Transverse colon (tissue), 4 donors: Measurements from ENCODE around the gene MRPL23. TPM values are rescaled to one million over a fixed set of nuclear protein-coding genes. Genes with fewer than 3 reads are reported as not detected.

Experiments
- DNase-seq: peaks from one replicate; pipeline ENCODE4 v3.0.0-alpha.2; 2019
- H3K27ac ChIP-seq, 4 donors: fragments of 200-600 bp; sonication (generic); 2 replicates each; pipeline ENCODE4 v1.5.1; 2016 to 2018; ENCODE audit warnings: inconsistent platforms in 4 of 4
- H3K27me3 ChIP-seq: fragments of 200-600 bp; sonication (generic); 2 replicates; pipeline ENCODE4 v1.5.1; 2017; ENCODE audit warnings: inconsistent platforms
- H3K36me3 ChIP-seq, 4 donors: fragments of 200-600 bp; sonication (generic); 2 replicates each; pipeline ENCODE4 v1.5.1; 2017 to 2019; ENCODE audit warnings: inconsistent platforms in 4 of 4
- H3K4me1 ChIP-seq, 4 donors: fragments of 200-600 bp; sonication (generic); 2 replicates each; pipeline ENCODE4 v1.5.1; 2017 to 2020; ENCODE audit warnings: inconsistent platforms in 4 of 4
- H3K4me3 ChIP-seq, 4 donors: fragments of 200-600 bp; sonication (generic); 1 replicate in 1 of 4; 2 replicates in 3 of 4; pipeline versions ENCODE4 v1.5.1 to v1.6.1; 2017 to 2019; ENCODE audit warnings: inconsistent platforms in 4 of 4
- H3K9me3 ChIP-seq, 2 donors: fragments of 200-600 bp; sonication (generic); 2 replicates each; pipeline ENCODE4 v1.5.1; 2017 to 2019; ENCODE audit warnings: inconsistent platforms in 2 of 2
- EP300 ChIP-seq: sonication (generic); formaldehyde crosslinking; IDR thresholded peaks from one replicate; pipeline ENCODE4 v1.6.1; 2017; ENCODE audit warnings: antibody characterized with exemption, low read depth
- POLR2A ChIP-seq: fragments of 450-650 bp; IDR thresholded peaks from one replicate; pipeline ENCODE4 v1.6.1; 2016; ENCODE audit warnings: antibody characterized with exemption, mild to moderate bottlenecking, moderate library complexity
- POLR2AphosphoS5 ChIP-seq, 3 donors: sonication (generic); formaldehyde crosslinking; IDR thresholded peaks; one replicate each; pipeline ENCODE4 v1.6.1; 2016; ENCODE audit warnings: antibody characterized with exemption in 3 of 3
- WGBS, 2 donors: methylation state at CpG; one replicate each; pipeline ENCODE4 v1.1.5; 2018; ENCODE audit warnings: low coverage in 1 of 2; 5-methylcytosine and 5-hydroxymethylcytosine counted together
- in situ Hi-C, 4 donors: fragments of 200-750 bp; cut with MboI; loops; one replicate each; pipeline versions ENCODE4 v1.15.0 to v1.15.1; 2017; ENCODE audit warnings: low sequenced_read_pairs in 3 of 4, low pct_ligation_motif_present in 1 of 4, low pct_unique_long_range_greater_than_20kb in 1 of 4
- intact Hi-C: fragments of 100-400 bp; cut with DNase I; formaldehyde crosslinking; loops from one replicate; pipeline ENCODE4 v1.15.1; 2023; ENCODE audit warnings: low total_unique reads
- total RNA-seq, 4 donors: library from RNA; depleted of rRNA; stranded (reverse); fragments of >200 nt; gene quantifications; one replicate each; pipeline ENCODE4 v1.1.0, GENCODE V29; 2016
- TF ChIP-seq, protein P1 (sequence below), 5 experiments: fragments of 200-600 bp in 3 of 5; fragments of 450-650 bp in 2 of 5; sonication (generic) in 3 of 5; IDR thresholded peaks; 1 replicate in 2 of 5; 2 replicates in 3 of 5; pipeline ENCODE4 v1.5.1; 2016 to 2017; ENCODE audit warnings: antibody characterized with exemption in 5 of 5, inconsistent platforms in 3 of 5, mild to moderate bottlenecking in 2 of 5, moderate library complexity in 1 of 5

MRPL23 gene
- total RNA-seq, 4 donors from 2014 or later = 91.7 to 187 (median 127) TPM

DNA sequence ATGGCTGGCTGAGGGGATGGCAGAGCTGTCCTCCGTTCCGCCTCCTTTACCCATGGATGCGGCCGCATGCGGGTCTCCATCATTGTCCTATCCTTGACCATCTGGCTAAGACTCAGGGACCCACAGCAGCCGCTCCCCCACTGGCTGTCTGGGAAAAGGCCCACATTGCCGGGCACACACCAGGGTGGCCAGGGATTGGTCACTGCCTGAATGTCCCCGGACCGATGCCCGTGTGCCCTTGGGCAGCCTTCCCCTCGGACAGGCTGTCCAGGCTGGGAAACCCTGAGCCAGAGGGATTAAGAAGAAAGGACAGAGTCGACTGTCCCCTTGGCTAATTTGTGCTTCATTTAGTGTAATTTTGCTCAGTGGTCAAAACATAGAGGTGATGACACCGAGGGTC is 28.1 kb downstream of the MRPL23 start:
- no peak for DNase-seq
- TF ChIP-seq, protein P1, sequence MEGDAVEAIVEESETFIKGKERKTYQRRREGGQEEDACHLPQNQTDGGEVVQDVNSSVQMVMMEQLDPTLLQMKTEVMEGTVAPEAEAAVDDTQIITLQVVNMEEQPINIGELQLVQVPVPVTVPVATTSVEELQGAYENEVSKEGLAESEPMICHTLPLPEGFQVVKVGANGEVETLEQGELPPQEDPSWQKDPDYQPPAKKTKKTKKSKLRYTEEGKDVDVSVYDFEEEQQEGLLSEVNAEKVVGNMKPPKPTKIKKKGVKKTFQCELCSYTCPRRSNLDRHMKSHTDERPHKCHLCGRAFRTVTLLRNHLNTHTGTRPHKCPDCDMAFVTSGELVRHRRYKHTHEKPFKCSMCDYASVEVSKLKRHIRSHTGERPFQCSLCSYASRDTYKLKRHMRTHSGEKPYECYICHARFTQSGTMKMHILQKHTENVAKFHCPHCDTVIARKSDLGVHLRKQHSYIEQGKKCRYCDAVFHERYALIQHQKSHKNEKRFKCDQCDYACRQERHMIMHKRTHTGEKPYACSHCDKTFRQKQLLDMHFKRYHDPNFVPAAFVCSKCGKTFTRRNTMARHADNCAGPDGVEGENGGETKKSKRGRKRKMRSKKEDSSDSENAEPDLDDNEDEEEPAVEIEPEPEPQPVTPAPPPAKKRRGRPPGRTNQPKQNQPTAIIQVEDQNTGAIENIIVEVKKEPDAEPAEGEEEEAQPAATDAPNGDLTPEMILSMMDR (IDR thresholded peaks at IDR 0.05) = no peak
- no peak for TF ChIP-seq POLR2AphosphoS5 (IDR thresholded peaks at IDR 0.05)
- no peak for TF ChIP-seq EP300
- TF ChIP-seq POLR2A = no peak
- H3K27ac ChIP-seq = no peak overlapping the region
- in situ Hi-C loops (no loop called here), intact Hi-C loops (no loop called here)
- WGBS, 2 donors = no CpG with 5 or more reads among the region's 13 CpGs
- no peaks in the 10 kb centered on the region for H3K27me3 ChIP-seq
- no peaks in the 10 kb centered on the region for H3K36me3 ChIP-seq
- H3K4me3 ChIP-seq = no peak overlapping the region
- H3K9me3 ChIP-seq = no peaks in the 10 kb centered on the region
- H3K4me1 ChIP-seq = no peaks in the 10 kb centered on the region

DNA sequence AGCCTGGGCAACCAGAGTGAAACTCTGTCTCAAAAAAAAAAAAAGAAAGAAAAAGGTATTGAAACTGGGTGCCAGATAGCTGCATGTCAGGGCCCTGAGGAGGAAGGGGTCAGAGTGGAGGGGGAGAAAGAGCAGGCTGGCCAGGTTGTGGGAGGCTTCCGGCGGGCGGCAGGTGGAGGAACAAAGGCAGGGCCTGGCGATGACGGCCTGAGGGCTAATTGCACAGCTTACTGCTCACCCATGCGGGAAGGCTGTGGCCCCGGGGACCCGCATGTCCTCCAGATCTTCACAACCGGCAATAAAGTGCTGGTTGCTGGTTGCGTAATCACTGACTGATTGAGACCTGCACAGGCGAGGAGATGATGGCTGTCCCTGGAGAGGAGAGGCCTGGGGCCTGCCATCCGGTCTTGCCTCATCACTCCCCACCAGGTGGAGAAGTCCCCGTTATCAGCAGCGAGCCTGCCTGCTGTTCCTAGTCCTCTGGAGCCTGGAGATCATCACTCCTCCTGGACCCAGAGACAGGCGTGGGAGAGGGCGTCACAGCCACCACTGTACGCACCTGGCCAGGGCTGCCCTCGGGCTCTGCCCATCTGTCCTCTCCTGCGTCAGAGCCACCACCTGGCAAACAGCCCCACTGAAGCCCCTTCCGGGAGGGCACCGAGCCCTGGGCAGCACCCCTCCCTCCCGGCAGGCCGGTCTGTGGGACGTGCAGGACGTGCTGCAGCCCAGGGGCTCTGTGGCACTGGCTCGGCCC is 31.8 kb downstream of the MRPL23 start:
- Histone ChIP-seq H3K36me3 (no peaks in the 10 kb centered on the region), H3K27me3 (no peaks in the 10 kb centered on the region), H3K4me3 (no peak overlapping the region), H3K27ac (no peak overlapping the region), H3K9me3 (no peaks in the 10 kb centered on the region), H3K4me1 (no peaks in the 10 kb centered on the region)
- in situ Hi-C loops = no loop called here
- no peak for DNase-seq
- intact Hi-C loops = no loop called here
- TF ChIP-seq, protein P1 (IDR thresholded peaks at IDR 0.05) = no peak
- TF ChIP-seq POLR2A (no peak), EP300 (no peak), POLR2AphosphoS5 (IDR thresholded peaks at IDR 0.05) (no peak)
- no CpG with 5 or more reads among the region's 26 CpGs for WGBS, 2 donors

DNA sequence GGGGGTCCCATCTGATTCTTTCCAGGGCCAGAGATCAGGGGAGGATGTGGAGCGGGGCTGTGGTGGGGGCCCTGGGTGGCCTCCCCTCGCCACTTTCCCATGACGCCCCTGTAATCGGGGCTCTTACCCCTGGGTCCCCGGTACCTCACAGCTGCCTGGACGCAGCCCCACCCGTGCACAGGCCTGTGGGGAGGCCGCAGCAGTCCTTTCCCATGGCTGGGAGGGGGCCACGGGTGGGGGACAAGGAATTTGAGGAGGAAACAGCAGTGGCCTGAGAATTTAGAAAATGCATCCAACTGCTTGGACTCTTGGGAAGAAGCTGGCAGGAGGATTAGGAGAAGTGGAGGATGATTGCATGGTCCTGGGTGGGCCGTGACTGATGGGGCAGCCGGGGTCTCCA is 32.5 kb downstream of the MRPL23 start:
- 59% methylated on average over 5 of the region's 11 CpGs; no CpG with 5 or more reads in 1 of the 2 donors for WGBS, 2 donors

GRCh38 chr11:1982873-1983600 is 35.9 kb downstream of the MRPL23 start:
- no peaks in the 10 kb centered on the region for H3K36me3 ChIP-seq
- H3K27ac ChIP-seq = no peak overlapping the region
- in situ Hi-C loops (no loop called here), intact Hi-C loops (no loop called here)
- no CpG with 5 or more reads among the region's 26 CpGs for WGBS, 2 donors
- H3K9me3 ChIP-seq = no peaks in the 10 kb centered on the region
- DNase-seq = no peak
- H3K4me1 ChIP-seq = no peaks in the 10 kb centered on the region
- H3K4me3 ChIP-seq = no peak overlapping the region
- TF ChIP-seq POLR2AphosphoS5 (IDR thresholded peaks at IDR 0.05) = no peak
- TF ChIP-seq POLR2A = no peak
- TF ChIP-seq, protein P1 (IDR thresholded peaks at IDR 0.05) = no peak
- TF ChIP-seq EP300 = no peak
- no peaks in the 10 kb centered on the region for H3K27me3 ChIP-seq

More for the DNA sequence above, 32.5 kb downstream of the MRPL23 start:
- intact Hi-C loops = no loop called here
- DNase-seq = no peak
- Histone ChIP-seq H3K4me1 (no peaks in the 10 kb centered on the region), H3K27me3 (no peaks in the 10 kb centered on the region), H3K9me3 (no peaks in the 10 kb centered on the region), H3K27ac (no peak overlapping the region), H3K36me3 (no peaks in the 10 kb centered on the region), H3K4me3 (no peak overlapping the region)
- in situ Hi-C loops = no loop called here
- TF ChIP-seq POLR2A (no peak), POLR2AphosphoS5 (IDR thresholded peaks at IDR 0.05) (no peak), EP300 (no peak)
- TF ChIP-seq, protein P1 (IDR thresholded peaks at IDR 0.05) = no peak
